ENCODE results near the gene C1orf141. TPM values are rescaled to one million over a fixed set of nuclear protein-coding genes. Genes with fewer than 3 reads are reported as not detected.

C1orf141 gene
- total RNA-seq, 1 donor from 2014 or later, result not detected

DNA sequence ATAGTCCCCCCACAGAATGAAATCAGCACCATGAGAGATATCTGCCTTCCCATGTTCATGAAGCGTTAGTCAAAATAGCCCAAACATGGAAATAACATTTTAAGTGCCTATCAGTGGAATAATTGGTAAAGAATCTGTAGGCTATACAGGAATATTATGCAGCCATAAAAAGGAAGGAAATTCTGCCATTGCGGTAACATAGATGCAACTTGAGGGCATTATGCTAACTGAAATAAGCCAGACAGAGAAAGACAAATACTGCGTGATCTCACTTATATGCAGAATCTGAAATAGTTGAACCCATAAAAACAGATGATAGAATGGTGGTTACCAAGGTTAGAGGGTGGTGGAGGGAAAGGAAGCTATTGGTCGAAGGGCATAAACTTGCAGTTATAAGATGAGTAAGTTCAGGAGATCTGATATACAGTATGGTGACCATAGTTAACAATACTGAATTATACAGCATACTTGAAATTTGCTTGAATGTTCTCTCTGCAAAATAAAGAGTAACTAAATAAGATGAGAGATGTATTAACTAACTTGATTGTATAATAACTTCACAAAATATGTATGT, 30.8 kb upstream of the C1orf141 start:
- CTCF ChIA-PET, result no interaction called here
- POLR2A ChIA-PET, result no interaction called here
- Mint-ChIP-seq H3K4me3 (no peak overlapping the region), H3K27ac (no peak overlapping the region), H3K36me3 (ENCODE audit: low read depth) (no peaks in the 10 kb centered on the region), H3K27me3 (no peaks in the 10 kb centered on the region), H3K9me3 (no peaks in the 10 kb centered on the region), H3K4me1 (no peaks in the 10 kb centered on the region)
- ATAC-seq (ENCODE audit: low read depth), result no peak
- TF ChIP-seq, protein P1, sequence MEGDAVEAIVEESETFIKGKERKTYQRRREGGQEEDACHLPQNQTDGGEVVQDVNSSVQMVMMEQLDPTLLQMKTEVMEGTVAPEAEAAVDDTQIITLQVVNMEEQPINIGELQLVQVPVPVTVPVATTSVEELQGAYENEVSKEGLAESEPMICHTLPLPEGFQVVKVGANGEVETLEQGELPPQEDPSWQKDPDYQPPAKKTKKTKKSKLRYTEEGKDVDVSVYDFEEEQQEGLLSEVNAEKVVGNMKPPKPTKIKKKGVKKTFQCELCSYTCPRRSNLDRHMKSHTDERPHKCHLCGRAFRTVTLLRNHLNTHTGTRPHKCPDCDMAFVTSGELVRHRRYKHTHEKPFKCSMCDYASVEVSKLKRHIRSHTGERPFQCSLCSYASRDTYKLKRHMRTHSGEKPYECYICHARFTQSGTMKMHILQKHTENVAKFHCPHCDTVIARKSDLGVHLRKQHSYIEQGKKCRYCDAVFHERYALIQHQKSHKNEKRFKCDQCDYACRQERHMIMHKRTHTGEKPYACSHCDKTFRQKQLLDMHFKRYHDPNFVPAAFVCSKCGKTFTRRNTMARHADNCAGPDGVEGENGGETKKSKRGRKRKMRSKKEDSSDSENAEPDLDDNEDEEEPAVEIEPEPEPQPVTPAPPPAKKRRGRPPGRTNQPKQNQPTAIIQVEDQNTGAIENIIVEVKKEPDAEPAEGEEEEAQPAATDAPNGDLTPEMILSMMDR (IDR thresholded peaks at IDR 0.05), result no peak
- DNase-seq, result no peak
- intact Hi-C loops (cut with micrococcal nuclease), result no loop called here

DNA sequence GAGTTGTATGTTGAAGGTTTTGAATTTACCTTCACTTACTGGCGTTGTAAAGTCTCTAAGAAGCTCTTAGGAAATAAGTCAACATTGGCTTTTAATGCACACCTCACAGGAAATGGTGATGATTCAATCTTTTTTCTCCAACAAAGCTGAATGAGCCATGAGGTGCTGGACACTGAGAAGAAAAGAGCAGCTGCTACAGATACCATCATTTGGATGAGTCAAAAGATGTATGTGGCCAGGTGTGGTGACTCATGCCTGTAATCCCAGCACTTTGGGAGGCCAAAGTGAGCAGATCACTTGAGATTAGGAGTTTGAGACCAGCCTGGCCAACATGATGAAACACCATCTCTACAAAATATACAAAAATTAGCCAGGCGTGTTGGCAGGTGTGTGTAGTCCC, 28.2 kb upstream of the C1orf141 start:
- Mint-ChIP-seq H3K4me3 (no peak overlapping the region), H3K27ac (no peak overlapping the region), H3K4me1 (no peaks in the 10 kb centered on the region), H3K27me3 (no peaks in the 10 kb centered on the region), H3K36me3 (ENCODE audit: low read depth) (no peaks in the 10 kb centered on the region), H3K9me3 (no peaks in the 10 kb centered on the region)
- CTCF ChIA-PET, result no interaction called here
- TF ChIP-seq, protein P1 (IDR thresholded peaks at IDR 0.05), result no peak
- intact Hi-C loops (cut with micrococcal nuclease), result no loop called here
- DNase-seq (no peak), ATAC-seq (ENCODE audit: low read depth) (no peak)
- POLR2A ChIA-PET, result interaction anchor here (0.6 to 0.7 kb wide), 2 partner anchors 142 to 172 kb away, joined by 3 to 4 read pairs; no protein-coding TSS in a partner anchor

DNA sequence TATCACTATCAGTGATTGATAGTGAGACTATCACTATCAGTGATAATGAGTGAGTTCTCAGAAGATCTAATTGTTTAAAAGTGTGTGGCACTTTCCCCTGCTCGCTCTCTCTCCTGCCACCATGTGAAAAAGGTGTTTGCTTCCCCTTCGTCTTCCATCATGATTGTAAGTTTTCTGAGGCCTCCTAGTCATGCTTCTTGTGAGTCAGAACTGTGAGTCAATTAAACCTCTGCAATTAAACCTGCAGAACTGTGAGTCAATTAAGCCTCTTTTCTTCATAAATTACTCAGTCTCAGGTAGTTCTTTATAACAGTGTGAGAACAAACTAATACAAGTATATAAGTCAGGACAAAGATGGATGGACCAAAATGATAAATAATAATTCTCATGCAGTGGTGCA, 24.5 kb upstream of the C1orf141 start:
- DNase-seq (no peak), ATAC-seq (ENCODE audit: low read depth) (no peak)
- Mint-ChIP-seq H3K27me3 (peaks cover 11% of the 10 kb centered on the region), H3K9me3 (no peaks in the 10 kb centered on the region), H3K4me3 (no peak overlapping the region), H3K27ac (no peak overlapping the region), H3K36me3 (ENCODE audit: low read depth) (no peaks in the 10 kb centered on the region), H3K4me1 (no peaks in the 10 kb centered on the region)
- ChIA-PET CTCF (no interaction called here), POLR2A (no interaction called here)
- intact Hi-C loops (cut with micrococcal nuclease), result no loop called here
- TF ChIP-seq, protein P1 (IDR thresholded peaks at IDR 0.05), result no peak

DNA sequence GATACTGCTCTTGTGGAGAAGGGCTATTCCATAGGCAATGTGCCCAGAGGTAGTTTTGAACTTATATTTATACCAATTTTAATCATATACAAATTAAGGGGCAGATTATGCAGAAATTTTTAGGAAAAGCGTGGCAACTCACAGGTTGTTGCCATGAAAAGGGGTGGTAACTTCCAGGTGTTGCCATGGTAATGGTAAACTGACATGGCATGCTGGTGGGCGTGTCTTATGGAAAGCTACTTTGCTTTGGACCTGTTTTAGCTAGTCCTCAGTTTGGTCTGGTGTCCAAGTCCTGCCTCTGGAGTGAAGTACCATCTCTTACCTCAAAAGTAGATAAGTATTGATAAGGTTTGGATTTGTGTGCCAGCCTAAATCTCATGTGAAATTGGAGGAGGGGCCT, 23.6 kb upstream of the C1orf141 start:
- no peak overlapping the region for H3K27ac Mint-ChIP-seq
- intact Hi-C loops (cut with micrococcal nuclease), result no loop called here
- no peak for ATAC-seq (ENCODE audit: low read depth)
- CTCF ChIA-PET, result no interaction called here
- peaks cover 17% of the 10 kb centered on the region for H3K27me3 Mint-ChIP-seq
- H3K4me3 Mint-ChIP-seq, result no peak overlapping the region
- no peaks in the 10 kb centered on the region for H3K4me1 Mint-ChIP-seq
- TF ChIP-seq, protein P1 (IDR thresholded peaks at IDR 0.05), result no peak
- POLR2A ChIA-PET, result no interaction called here
- DNase-seq, result no peak
- H3K9me3 Mint-ChIP-seq, result no peaks in the 10 kb centered on the region
- no peaks in the 10 kb centered on the region for H3K36me3 Mint-ChIP-seq (ENCODE audit: low read depth)

- no peaks in the 10 kb centered on the region for H3K9me3 Mint-ChIP-seq
- no peak overlapping the region for H3K27ac Mint-ChIP-seq
- DNase-seq, result no peak
- no peaks in the 10 kb centered on the region for H3K36me3 Mint-ChIP-seq (ENCODE audit: low read depth)
- ChIA-PET POLR2A (no interaction called here), CTCF (interaction anchor here (3.1 to 3.8 kb wide), 4 partner anchors 97 to 385 kb away, joined by 19 to 170 read pairs (median 32); partner anchors contain the start of gene SLC35D1)
- intact Hi-C loops (cut with micrococcal nuclease), result no loop called here
- peaks cover 7% of the 10 kb centered on the region for H3K4me1 Mint-ChIP-seq
- H3K27me3 Mint-ChIP-seq, result peaks cover 13% of the 10 kb centered on the region
- ATAC-seq (ENCODE audit: low read depth), result no peak
- no peak overlapping the region for H3K4me3 Mint-ChIP-seq
- TF ChIP-seq, protein P1 (IDR thresholded peaks at IDR 0.05), result no peak
Measured at GRCh38 chr1:67150931-67151330, 16.2 kb upstream of the C1orf141 start.
